Adrenal gland (tissue), 12 donors: ENCODE results near the gene GAK. TPM values are rescaled to one million over a fixed set of nuclear protein-coding genes. Genes with fewer than 3 reads are reported as not detected.
A peak's percentile ranks its signal among the peaks of the same experiment; 100 is the strongest.

Experiments used
- DNase-seq, 7 donors: peaks; one replicate each; pipeline ENCODE4 v3.0.0-alpha.2; 2019 to 2020
- H3K27ac ChIP-seq, 5 donors: fragments of 200-600 bp; sonication (generic) in 4 of 5; 1 replicate in 3 of 5; 2 replicates in 2 of 5; pipeline versions ENCODE4 v1.5.1 to v1.8.0; 2016 to 2020; ENCODE audit warnings: mild to moderate bottlenecking in 1 of 5
- H3K27me3 ChIP-seq: fragments of 200-600 bp; 2 replicates; pipeline ENCODE4 v1.8.0; 2021
- H3K36me3 ChIP-seq, 2 donors: fragments of 200-600 bp; replicated peaks in 1 of 2; 1 replicate in 1 of 2; 2 replicates in 1 of 2; pipeline versions ENCODE4 v1.5.1 to v1.8.0; 2018 to 2022
- H3K4me1 ChIP-seq, 2 donors: fragments of 200-600 bp; replicated peaks in 1 of 2; 1 replicate in 1 of 2; 2 replicates in 1 of 2; pipeline versions ENCODE4 v1.5.1 to v1.8.0; 2018 to 2021
- H3K4me3 ChIP-seq, 4 donors: fragments of 200-600 bp; sonication (generic) in 3 of 4; one replicate each; pipeline ENCODE4 v1.5.1; 2016 to 2018
- H3K9me3 ChIP-seq, 3 donors: fragments of 200-600 bp; sonication (generic) in 1 of 3; replicated peaks in 1 of 3; 1 replicate in 2 of 3; 2 replicates in 1 of 3; pipeline versions ENCODE4 v1.5.1 to v1.8.0; 2016 to 2021
- POLR2A ChIP-seq, 2 donors: fragments of 450-650 bp; IDR thresholded peaks; one replicate each; pipeline ENCODE4 v1.6.1; 2017; ENCODE audit warnings: antibody characterized with exemption in 2 of 2, mild to moderate bottlenecking in 2 of 2, moderate library complexity in 1 of 2
- WGBS, 4 donors: extraction: QIAGEN DNeasy Blood & Tissue Kit in 2 of 4; methylation state at CpG; one replicate each; pipeline versions ENCODE4 v1.1.5 to v1.1.7; 2013 to 2017; 5-methylcytosine and 5-hydroxymethylcytosine counted together
- intact Hi-C, 2 donors: fragments of 100-400 bp; cut with DNase I; formaldehyde crosslinking; loops; one replicate each; pipeline versions ENCODE4 v1.14.1 to v1.15.0; 2022 to 2023
- polyA plus RNA-seq, 3 donors: library from polyadenylated mRNA; stranded (reverse); fragments of 200-250 nt in 2 of 3; fragments of 350-450 nt in 1 of 3; fragmentation: Illumina TruSeq in 1 of 3; extraction: RNeasy Lipid Tissue Mini Kit (QIAGEN cat#74804) in 1 of 3; gene quantifications; one replicate each; pipeline ENCODE4 v1.2.3, GENCODE V29; 2013 to 2014
- total RNA-seq, 9 donors: library from RNA; depleted of rRNA in 4 of 9; stranded (reverse); fragments of >200 nt in 4 of 9; fragments of 120-200 nt in 1 of 9; fragmentation: NEBNext Ultra II Directional in 1 of 9; extraction: Animal tissue kit (Norgen Biotek cat#: 25700) in 1 of 9; gene quantifications; one replicate each; pipeline versions ENCODE4 v1.1.0 to v1.2.4, GENCODE V29; 2013 to 2023
- TF ChIP-seq, protein P1 (sequence below), 6 experiments: fragments of 450-650 bp in 4 of 6; fragments of 200-600 bp in 2 of 6; sonication (generic) in 1 of 6; IDR thresholded peaks; 1 replicate in 5 of 6; 2 replicates in 1 of 6; pipeline versions ENCODE4 v1.5.1 to v1.8.0; 2016 to 2021; ENCODE audit warnings: antibody characterized with exemption in 6 of 6, mild to moderate bottlenecking in 2 of 6, moderate library complexity in 1 of 6
- donor health status: healthy with polysubstance abuse.
- donor health status: Bipolar disorder and iron deficiency.
- donor health status: DM: yes; HTN: yes; CAD: no.
- donor health status: DM: no; HTN: no; CAD: no.
- donor health status: DM: no; HTN: no; CAD: no.
- donor health status: DM: yes; HTN: yes; CAD: no.

Gene GAK
- total and polyA plus RNA-seq, 12 donors, result 39.0 to 381 (median 132) TPM

DNA sequence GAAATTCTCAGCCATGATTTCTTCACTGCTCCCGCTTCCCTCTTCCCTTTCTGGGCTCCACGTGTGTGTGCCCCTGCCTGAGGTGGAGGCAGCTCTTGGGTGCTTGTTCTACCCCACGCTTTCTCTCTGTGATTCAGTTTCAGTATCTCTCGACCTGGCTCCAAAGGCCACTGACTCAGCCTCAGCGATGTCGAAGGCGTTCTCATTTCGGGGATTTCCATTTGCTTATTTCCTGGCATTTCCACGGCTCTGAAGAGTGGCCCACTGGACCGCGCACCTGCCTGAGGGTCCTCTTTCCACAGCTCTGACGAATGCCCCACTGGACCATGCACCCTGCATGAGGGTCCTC, 52.4 kb downstream of the GAK start:
- Histone ChIP-seq H3K9me3 (no peaks in the 10 kb centered on the region), H3K4me1 (no peaks in the 10 kb centered on the region), H3K4me3 (no peak overlapping the region), H3K36me3 (peaks cover 0 to 88% of the 10 kb centered on the region in 2 donors), H3K27ac (no peak overlapping the region), H3K27me3 (no peaks in the 10 kb centered on the region)
- peak in 1 of 7 donors; percentile 24 for DNase-seq
- intact Hi-C loops, result loop anchor here in 1 of 2 donors (10.0 kb wide), 1 partner anchor 75 kb away; no protein-coding TSS in a partner anchor
- WGBS, 4 donors, result 77 to 88% (median 84%) methylated on average over 12 of the region's 12 CpGs
- no peak for TF ChIP-seq POLR2A (IDR thresholded peaks at IDR 0.05)
- TF ChIP-seq, protein P1, sequence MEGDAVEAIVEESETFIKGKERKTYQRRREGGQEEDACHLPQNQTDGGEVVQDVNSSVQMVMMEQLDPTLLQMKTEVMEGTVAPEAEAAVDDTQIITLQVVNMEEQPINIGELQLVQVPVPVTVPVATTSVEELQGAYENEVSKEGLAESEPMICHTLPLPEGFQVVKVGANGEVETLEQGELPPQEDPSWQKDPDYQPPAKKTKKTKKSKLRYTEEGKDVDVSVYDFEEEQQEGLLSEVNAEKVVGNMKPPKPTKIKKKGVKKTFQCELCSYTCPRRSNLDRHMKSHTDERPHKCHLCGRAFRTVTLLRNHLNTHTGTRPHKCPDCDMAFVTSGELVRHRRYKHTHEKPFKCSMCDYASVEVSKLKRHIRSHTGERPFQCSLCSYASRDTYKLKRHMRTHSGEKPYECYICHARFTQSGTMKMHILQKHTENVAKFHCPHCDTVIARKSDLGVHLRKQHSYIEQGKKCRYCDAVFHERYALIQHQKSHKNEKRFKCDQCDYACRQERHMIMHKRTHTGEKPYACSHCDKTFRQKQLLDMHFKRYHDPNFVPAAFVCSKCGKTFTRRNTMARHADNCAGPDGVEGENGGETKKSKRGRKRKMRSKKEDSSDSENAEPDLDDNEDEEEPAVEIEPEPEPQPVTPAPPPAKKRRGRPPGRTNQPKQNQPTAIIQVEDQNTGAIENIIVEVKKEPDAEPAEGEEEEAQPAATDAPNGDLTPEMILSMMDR (IDR thresholded peaks at IDR 0.05), result no peak

DNA sequence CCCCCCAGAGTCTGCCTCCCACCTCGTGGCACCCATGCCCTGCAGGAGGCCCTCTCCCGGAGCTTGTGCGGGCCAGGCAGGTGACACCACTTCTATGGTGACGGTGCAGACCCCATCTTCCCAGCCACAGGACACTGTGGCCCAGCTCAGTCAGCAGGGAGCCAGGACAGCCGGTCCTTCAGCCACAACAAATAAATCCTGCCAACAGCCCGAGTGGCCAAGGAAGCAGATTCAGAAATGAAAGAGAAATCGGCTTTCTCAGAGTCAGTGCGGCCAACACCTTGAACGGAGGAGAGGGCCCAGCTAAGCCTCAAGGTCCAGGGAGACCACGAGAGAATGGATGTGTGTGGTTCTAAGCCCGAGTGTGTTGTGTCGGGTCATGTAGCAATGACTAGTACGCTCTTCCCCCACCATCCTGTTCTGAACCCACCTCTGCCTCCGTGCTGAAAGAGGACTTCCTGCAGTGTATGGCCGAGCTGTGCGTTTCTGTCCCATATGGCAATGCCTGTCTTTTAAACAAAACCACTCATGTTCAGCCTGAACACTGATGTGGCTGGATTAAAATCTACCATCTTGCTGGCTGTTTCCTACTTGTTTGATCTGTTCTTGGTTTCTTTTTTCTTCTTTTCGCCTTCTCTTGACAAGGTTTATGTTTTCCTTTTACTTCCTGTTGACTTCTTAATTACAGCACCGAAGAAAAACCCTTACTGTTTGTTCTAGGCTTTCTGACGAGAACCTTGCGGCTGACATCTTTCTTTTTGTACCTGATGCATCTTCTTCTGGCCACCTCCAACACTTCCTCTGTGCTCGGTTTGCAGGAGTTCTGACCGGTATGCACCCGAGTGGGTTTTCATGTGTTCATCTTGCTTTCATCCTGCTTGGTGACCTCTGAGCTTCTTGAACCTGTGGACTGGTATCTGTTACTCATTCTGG, 53.1 kb downstream of the GAK start:
- DNase-seq, result no peak
- TF ChIP-seq, protein P1 (IDR thresholded peaks at IDR 0.05), result no peak
- WGBS, 4 donors, result 89 to 95% (median 90%) methylated on average over 19 to 23 of the region's 23 CpGs
- intact Hi-C loops, result no loop called here
- H3K9me3 ChIP-seq, result no peaks in the 10 kb centered on the region
- H3K4me3 ChIP-seq, result no peak overlapping the region
- no peak overlapping the region for H3K27ac ChIP-seq
- H3K4me1 ChIP-seq, result no peaks in the 10 kb centered on the region
- H3K27me3 ChIP-seq, result no peaks in the 10 kb centered on the region
- peaks cover 0 to 90% of the 10 kb centered on the region in 2 donors for H3K36me3 ChIP-seq

DNA sequence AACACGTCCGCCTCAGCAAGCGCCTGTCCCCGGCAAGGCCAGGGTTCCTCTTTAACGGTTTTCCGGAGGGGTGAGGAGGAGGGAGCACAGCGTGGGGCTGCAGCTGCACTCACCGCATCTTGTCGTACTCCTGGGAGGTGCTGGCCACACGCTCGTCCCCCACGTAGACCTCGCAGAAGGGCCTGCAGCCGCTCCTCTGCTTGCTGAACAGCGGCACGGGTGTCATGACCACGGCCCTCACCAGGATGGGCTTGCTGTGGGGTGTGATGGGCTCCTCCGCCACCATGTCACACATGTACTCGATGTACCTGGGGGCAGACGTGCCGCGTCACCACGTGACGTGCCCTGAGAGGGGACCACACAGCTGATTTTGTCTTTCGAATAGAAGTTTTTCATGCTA, 54.6 kb downstream of the GAK start:
- peaks cover 0 to 87% of the 10 kb centered on the region in 2 donors for H3K36me3 ChIP-seq
- DNase-seq, result no peak
- WGBS, 4 donors, result 92 to 96% (median 94%) methylated on average over 14 to 25 of the region's 25 CpGs
- no peak overlapping the region for H3K4me3 ChIP-seq
- TF ChIP-seq POLR2A (IDR thresholded peaks at IDR 0.05), result no peak
- TF ChIP-seq, protein P1 (IDR thresholded peaks at IDR 0.05), result no peak
- intact Hi-C loops, result no loop called here
- H3K9me3 ChIP-seq, result no peaks in the 10 kb centered on the region
- no peaks in the 10 kb centered on the region for H3K4me1 ChIP-seq
- H3K27ac ChIP-seq, result no peak overlapping the region
- H3K27me3 ChIP-seq, result no peaks in the 10 kb centered on the region

DNA sequence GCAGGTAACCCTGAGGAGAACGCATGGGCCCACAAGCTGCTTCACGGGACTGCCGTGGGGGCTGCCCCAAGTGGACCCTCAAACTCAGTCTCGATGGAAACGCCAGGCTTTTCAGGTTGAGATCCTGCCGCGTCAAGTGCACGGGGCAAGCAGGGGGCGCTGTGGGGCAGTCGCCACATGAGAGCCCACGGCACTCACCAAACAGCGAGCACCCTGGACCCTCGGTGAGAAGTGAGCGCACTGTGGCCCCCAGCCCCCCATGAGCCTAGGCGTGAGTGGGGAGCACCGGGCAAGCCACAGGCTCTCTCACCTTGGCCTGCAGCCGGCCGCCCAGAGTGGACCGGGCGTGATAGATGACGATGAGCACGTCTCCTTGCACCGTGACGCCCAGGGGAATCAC, 55.3 kb downstream of the GAK start:
- TF ChIP-seq POLR2A (IDR thresholded peaks at IDR 0.05), result no peak
- TF ChIP-seq, protein P1 (IDR thresholded peaks at IDR 0.05), result peak in 1 of 6 experiments; percentile 10
- intact Hi-C loops, result no loop called here
- no peak overlapping the region for H3K4me3 ChIP-seq
- WGBS, 4 donors, result 90 to 98% (median 92%) methylated on average over 10 to 24 of the region's 24 CpGs
- H3K27ac ChIP-seq, result no peak overlapping the region
- no peaks in the 10 kb centered on the region for H3K9me3 ChIP-seq
- peaks cover 0 to 82% of the 10 kb centered on the region in 2 donors for H3K36me3 ChIP-seq
- DNase-seq, result no peak
- no peaks in the 10 kb centered on the region for H3K27me3 ChIP-seq
- H3K4me1 ChIP-seq, result no peaks in the 10 kb centered on the region
